Ovary (tissue), 3 donors: ENCODE measurements around the gene CD300LB.

Experiments used
- POLR2A ChIP-seq: fragments of 450-650 bp; IDR thresholded peaks from one replicate; pipeline ENCODE4 v1.6.1; 2017; ENCODE audit warnings: antibody characterized with exemption, mild to moderate bottlenecking, moderate library complexity
- TF ChIP-seq, protein P1 (sequence below), 3 donors: fragments of 450-650 bp in 2 of 3; fragments of 200-600 bp in 1 of 3; IDR thresholded peaks; one replicate each; pipeline versions ENCODE4 v1.5.1 to v1.8.0; 2016 to 2022; ENCODE audit warnings: antibody characterized with exemption in 3 of 3, mild to moderate bottlenecking in 1 of 3
- donor health status: DM: no; HTN: no; CAD: no.

DNA sequence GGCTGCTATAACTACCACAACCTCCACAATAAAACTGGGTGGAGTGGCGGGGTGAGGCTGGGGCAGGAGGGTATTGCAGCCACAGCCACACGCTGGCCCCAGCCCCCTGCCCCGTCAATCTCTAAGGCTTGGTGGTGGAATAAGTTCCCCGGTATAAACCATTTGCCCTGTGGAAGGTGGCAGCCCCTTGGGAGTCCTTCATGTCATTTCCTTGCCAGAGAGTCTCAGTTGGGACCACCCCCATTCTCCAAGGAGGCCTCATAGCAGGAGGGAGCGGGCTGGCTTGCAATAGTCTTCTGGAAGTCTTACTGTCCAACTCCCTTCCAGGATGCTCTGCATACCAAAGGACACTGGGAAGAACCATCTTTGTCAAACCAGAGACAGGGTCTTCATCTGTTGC lies 45.4 kb downstream of the CD300LB start:
- TF ChIP-seq, protein P1, sequence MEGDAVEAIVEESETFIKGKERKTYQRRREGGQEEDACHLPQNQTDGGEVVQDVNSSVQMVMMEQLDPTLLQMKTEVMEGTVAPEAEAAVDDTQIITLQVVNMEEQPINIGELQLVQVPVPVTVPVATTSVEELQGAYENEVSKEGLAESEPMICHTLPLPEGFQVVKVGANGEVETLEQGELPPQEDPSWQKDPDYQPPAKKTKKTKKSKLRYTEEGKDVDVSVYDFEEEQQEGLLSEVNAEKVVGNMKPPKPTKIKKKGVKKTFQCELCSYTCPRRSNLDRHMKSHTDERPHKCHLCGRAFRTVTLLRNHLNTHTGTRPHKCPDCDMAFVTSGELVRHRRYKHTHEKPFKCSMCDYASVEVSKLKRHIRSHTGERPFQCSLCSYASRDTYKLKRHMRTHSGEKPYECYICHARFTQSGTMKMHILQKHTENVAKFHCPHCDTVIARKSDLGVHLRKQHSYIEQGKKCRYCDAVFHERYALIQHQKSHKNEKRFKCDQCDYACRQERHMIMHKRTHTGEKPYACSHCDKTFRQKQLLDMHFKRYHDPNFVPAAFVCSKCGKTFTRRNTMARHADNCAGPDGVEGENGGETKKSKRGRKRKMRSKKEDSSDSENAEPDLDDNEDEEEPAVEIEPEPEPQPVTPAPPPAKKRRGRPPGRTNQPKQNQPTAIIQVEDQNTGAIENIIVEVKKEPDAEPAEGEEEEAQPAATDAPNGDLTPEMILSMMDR (IDR thresholded peaks at IDR 0.05): no peak
- no peak for TF ChIP-seq POLR2A
